Measurements from ENCODE around the gene MYO1H.

- TF ChIP-seq CTCF (IDR thresholded peaks at IDR 0.05; ENCODE audit: low read depth, low read length) (no peak), EZH2phosphoT487 (IDR thresholded peaks at IDR 0.05; ENCODE audit: low read depth) (no peak)
Observed at GRCh38 chr12:109458771-109459208, 111.1 kb downstream of the MYO1H start.

Measured in OCI-LY3 (cell line).